Measurements from ENCODE around the gene GSTM1.

GSTM1 gene

GRCh38 chr1:109730666-109731065 is 43.0 kb downstream of the GSTM1 start:
- H3K4me1 ChIP-seq (ENCODE audit: control insufficient read depth, low read length) = no peaks in the 10 kb centered on the region
- no peaks in the 10 kb centered on the region for H3F3A ChIP-seq (ENCODE audit: control insufficient read depth, insufficient read depth)
- no peak overlapping the region for H3K27ac ChIP-seq (ENCODE audit: low read depth, low read length)
- peaks cover 15% of the 10 kb centered on the region for H3K27me3 ChIP-seq (ENCODE audit: control insufficient read depth, low read length)
- no peaks in the 10 kb centered on the region for H3K9me3 ChIP-seq (ENCODE audit: control insufficient read depth, insufficient read depth, low read length)
- no peak overlapping the region for H3K4me2 ChIP-seq (ENCODE audit: low read length)
- no peak for TF ChIP-seq CTCF (IDR thresholded peaks at IDR 0.05; ENCODE audit: low read depth, low read length, poor library complexity, severe bottlenecking)
- no peaks in the 10 kb centered on the region for H4K20me1 ChIP-seq (ENCODE audit: control insufficient read depth, insufficient read depth, low read depth, low read length)
- H3K9me2 ChIP-seq (replicated peaks; ENCODE audit: control insufficient read depth, low read length) = no peaks in the 10 kb centered on the region
- no peaks in the 10 kb centered on the region for H3K36me3 ChIP-seq (ENCODE audit: control insufficient read depth, low read length)
- no peak overlapping the region for H3K4me3 ChIP-seq (ENCODE audit: low read length)
- no peaks in the 10 kb centered on the region for H3K79me2 ChIP-seq (ENCODE audit: control insufficient read depth, low read length)

GRCh38 chr1:109732390-109732881 is 44.8 kb downstream of the GSTM1 start:
- no peaks in the 10 kb centered on the region for H3K4me1 ChIP-seq (ENCODE audit: control insufficient read depth, low read length)
- TF ChIP-seq EZH2phosphoT487 (IDR thresholded peaks at IDR 0.05; ENCODE audit: borderline replicate concordance, low read length) (no peak), CTCF (IDR thresholded peaks at IDR 0.05; ENCODE audit: low read depth, low read length, poor library complexity, severe bottlenecking) (no peak)
- no peaks in the 10 kb centered on the region for H3K36me3 ChIP-seq (ENCODE audit: control insufficient read depth, low read length)
- no peak overlapping the region for H3K27ac ChIP-seq (ENCODE audit: low read depth, low read length)
- H3K9me2 ChIP-seq (replicated peaks; ENCODE audit: control insufficient read depth, low read length) = no peaks in the 10 kb centered on the region
- H3K4me3 ChIP-seq (ENCODE audit: low read length) = no peak overlapping the region
- no peaks in the 10 kb centered on the region for H3K9me3 ChIP-seq (ENCODE audit: control insufficient read depth, insufficient read depth, low read length)
- no peaks in the 10 kb centered on the region for H3F3A ChIP-seq (ENCODE audit: control insufficient read depth, insufficient read depth)
- no peaks in the 10 kb centered on the region for H4K20me1 ChIP-seq (ENCODE audit: control insufficient read depth, insufficient read depth, low read depth, low read length)
- peaks cover 16% of the 10 kb centered on the region for H3K27me3 ChIP-seq (ENCODE audit: control insufficient read depth, low read length)
- H3K4me2 ChIP-seq (ENCODE audit: low read length) = no peak overlapping the region
- no peaks in the 10 kb centered on the region for H3K79me2 ChIP-seq (ENCODE audit: control insufficient read depth, low read length)

GRCh38 chr1:109733236-109733870 is 45.7 kb downstream of the GSTM1 start:
- Histone ChIP-seq H3K79me2 (ENCODE audit: control insufficient read depth, low read length) (no peaks in the 10 kb centered on the region), H4K20me1 (ENCODE audit: control insufficient read depth, insufficient read depth, low read depth, low read length) (no peaks in the 10 kb centered on the region), H3K4me3 (ENCODE audit: low read length) (no peak overlapping the region), H3K27me3 (ENCODE audit: control insufficient read depth, low read length) (peaks cover 19% of the 10 kb centered on the region), H3K27ac (ENCODE audit: low read depth, low read length) (no peak overlapping the region), H3K4me1 (ENCODE audit: control insufficient read depth, low read length) (no peaks in the 10 kb centered on the region), H3K36me3 (ENCODE audit: control insufficient read depth, low read length) (no peaks in the 10 kb centered on the region), H3K9me3 (ENCODE audit: control insufficient read depth, insufficient read depth, low read length) (no peaks in the 10 kb centered on the region), H3K4me2 (ENCODE audit: low read length) (no peak overlapping the region), H3K9me2 (replicated peaks; ENCODE audit: control insufficient read depth, low read length) (no peaks in the 10 kb centered on the region), H3F3A (ENCODE audit: control insufficient read depth, insufficient read depth) (no peaks in the 10 kb centered on the region)
- TF ChIP-seq EZH2phosphoT487 (IDR thresholded peaks at IDR 0.05; ENCODE audit: borderline replicate concordance, low read length) (no peak), CTCF (IDR thresholded peaks at IDR 0.05; ENCODE audit: low read depth, low read length, poor library complexity, severe bottlenecking) (no peak)
